RCC 7860 (cell line): ENCODE data around the gene FZD4.
"Not testable (repeated sequence)": the region's sequence is repeated elsewhere in the genome, so short reads cannot be mapped to it uniquely, and the experiment has no call there.

Experiments
- DNase-seq: peaks from one replicate; pipeline ENCODE4 v3.0.0-alpha.2; 2015; ENCODE audit warnings: low spot score
- FAIRE-seq: peaks from 2 replicates; lab custom pipeline; 2012; peaks lifted over from hg19 to GRCh38; lab: Jason Lieb, UNC

FZD4 gene

DNA sequence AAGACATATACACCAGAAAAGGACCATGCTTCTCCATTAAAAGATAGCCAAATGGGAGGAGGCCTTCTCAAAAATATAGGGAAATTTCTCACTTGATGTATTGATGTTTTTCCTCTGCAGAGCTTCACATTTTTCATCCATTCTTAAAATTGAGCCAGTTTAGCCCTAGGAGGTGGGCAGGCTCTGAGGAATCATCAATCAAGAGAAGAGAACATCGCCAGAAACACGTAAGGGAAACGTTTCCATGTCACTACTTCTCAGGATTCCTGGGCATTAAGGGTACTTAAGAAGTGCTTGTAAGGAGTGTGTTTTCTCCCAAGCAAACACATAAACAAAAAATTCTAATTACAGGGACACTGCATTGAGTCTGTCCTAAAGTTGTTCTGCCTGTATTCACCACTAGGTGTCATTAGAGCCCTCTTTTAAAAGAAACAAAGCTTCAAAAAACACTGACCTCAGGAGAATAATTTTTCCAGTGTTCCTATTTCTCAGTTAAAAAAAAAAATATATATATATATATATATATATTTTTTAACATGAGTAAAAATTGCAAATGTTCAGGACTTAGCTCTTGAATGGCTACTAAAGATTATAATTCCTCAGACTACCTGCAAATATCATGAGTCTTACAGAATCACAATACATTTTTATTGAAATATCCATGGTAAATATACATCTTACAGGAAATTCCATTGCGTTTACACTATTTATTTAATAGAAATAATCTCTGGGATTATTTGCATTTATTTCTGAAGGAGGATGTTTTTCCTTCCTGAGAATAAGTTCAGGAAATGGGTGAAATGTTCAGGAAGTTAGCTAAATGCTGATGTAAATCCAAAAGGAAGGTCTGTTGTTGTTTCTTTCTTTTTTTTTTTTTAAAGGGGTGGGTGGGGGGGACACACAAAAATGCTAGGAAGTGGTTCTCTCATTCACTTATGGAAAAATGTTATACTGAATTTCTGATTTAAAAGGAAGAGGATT is 16.0 kb downstream of the FZD4 start:
- DNase-seq (peak; percentile 31), FAIRE-seq (peak; percentile 68)

DNA sequence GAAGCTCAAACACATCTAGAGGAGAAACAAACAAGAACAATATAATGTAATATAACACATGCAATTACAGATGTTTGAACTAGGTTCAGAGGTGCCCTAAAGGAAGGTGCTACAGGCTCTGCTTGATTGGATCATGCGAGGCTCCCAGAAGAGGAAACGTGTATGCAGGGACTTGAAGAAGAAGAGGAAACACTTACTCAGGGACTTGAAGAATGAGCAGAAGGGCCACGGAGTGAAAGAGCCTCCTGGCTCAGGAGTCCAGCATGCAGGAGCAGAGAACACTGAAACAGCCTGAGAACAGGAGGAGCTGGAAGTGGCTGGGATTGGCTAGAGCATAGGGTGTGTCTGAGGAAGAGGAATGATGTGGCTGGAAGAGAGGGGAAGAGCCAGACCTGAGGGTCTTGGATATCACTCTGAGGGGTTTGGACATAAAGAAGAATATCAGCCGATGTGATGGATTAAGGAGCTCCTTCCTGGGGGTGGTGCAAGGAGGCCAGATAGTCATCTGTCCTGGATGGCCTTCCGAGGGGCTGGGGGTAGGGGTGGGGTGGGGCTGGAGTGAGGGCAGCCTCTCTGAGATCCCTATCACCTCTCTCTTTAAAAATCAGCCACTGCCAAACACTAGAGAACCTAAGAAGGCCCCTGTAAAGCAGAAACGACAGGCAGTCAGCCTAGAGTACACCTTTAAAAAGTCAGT is 16.8 kb downstream of the FZD4 start:
- DNase-seq (no peak), FAIRE-seq (no peak)

DNA sequence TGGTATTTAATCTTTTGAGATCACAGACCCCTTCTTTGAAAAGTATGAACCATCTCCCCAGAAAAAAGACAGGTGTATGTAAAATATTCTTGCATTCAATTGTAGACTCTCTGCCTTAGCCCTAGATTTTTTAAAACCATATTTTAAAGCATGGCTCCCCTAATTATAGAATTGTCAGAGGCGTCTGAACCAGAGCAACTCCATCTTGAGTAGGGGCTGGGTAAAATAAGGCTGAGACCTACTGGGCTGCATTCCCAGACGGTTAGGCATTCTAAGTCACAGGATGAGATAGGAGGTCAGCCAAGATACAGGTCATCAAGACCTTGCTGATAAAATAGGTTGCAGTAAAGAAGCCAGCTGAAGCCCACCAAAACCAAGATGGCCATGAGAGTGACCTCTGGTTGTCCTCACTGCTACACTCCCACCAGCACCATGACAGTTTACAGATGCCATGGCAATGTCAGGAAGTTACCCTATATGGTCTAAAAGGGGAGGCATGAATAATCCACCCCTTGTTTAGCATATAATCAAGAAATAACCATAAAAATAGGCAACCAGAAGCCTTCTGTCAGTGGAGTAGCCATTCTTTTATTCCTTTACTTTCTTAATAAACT is 17.9 kb downstream of the FZD4 start:
- not testable (repeated sequence) for DNase-seq, FAIRE-seq

DNA sequence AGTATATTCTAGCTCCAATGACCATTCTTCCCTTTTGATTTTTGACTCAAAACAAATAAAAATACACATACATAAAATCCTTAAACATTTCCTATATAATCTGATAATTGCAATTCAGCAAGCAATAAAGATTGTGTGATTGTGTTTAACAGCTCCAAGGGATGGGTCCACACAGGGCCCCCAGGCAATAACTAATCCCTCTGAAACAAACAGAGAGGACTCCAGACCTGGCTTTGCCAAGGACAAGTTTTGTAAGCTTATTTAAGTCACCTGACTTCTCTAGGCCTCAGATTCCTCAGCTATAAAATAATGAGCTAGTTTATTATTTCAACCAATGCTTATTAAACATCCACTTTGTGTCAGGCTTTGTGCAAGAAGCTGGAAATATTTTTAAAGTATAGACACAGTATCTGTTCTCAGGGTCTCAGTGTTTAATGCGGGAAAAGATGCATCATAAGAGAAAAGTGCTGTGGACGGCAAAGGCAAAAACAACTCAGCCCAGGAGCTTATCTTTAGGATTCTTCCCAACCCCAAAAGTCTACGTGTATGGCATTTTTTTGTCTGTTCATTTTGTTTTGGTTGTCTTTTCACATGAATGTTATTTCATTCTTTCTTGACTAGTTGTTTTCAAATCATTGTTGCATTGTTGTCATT is 20.1 kb downstream of the FZD4 start:
- no peak for FAIRE-seq
- no peak for DNase-seq

GRCh38 chr11:86934582-86934900 is 20.7 kb downstream of the FZD4 start:
- DNase-seq = no peak
- FAIRE-seq = no peak

GRCh38 chr11:86933891-86934581 is 21.2 kb downstream of the FZD4 start:
- DNase-seq (no peak), FAIRE-seq (no peak)

GRCh38 chr11:86932924-86933875 is 22.0 kb downstream of the FZD4 start:
- no peak for FAIRE-seq

DNA sequence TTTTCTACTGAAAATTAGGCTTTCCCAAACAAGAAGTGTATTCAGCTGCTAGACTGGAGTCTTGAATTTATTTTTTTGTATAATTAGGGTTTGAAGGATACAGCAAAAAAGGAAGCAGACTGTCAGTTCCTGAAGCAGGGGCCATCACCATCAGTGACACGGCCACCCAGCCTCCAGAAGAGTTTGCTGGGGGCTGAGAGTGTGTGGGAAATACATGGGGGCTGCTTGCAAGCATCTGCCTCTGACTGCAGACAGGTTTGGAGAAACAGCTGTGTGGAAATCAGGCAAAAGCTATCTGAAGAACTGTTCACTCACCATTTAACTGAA is 23.0 kb downstream of the FZD4 start:
- no peak for DNase-seq
- FAIRE-seq = no peak

More at GRCh38 chr11:86932924-86933875, 22.0 kb downstream of the FZD4 start:
- DNase-seq = no peak

DNA sequence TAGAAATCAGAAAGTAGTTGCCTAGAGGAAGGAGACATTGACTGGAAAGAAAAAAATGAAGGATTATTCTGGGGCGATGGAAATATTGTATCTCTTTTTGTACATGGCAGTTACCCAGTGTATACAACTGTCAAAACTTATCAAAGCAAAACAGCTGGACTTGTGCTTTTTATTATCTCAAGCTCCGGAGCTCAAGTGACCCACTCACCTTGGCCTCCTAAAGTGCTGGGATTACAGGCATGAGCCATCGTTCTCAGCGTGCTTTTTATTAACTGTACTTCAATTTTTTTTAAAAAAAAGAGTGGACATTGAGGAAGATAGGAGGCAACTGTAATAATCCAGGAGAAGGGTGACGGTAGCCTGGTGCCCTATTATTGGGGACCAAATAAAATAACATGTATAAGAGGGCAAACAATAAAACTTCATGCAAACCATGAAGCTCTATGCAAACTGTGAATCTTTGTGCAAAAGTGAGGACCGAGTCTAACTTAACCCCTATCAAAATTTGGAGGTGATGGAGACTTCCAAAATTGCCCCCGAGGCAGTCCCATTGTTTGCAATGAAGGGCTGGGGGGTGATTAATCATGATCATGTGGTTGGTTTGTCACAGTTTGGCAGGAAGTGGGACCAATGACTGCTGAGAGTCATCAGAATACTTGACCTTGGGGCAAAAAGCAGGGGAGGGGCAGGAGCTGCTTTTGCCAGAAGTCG is 23.5 kb downstream of the FZD4 start:
- FAIRE-seq (no peak), DNase-seq (no peak)

DNA sequence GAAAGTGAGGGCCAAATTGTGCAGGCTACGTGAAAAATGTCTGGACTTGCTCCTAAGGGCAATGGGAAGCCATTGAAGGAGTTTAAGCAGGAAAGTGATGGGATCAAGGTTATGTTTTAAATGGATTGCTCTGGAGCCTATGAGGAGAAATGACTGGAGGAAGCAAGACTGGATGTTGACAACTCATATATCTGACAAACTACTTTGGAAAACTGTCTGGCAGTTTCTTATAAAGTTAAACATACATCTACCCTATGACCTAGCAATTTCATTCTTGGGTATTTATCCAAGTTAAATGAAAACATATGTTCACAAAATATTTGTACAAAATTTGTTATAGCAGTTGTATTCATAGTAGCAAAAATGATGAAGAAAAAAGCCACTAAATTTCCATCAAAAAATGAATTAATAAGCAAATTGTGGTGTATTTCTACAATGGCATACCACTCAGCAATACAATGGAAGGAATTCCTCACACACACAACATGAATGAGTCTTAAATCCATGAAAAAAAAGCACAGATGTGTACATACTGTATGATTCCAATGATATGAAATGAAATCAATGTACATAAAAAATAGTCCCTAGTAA is 24.1 kb downstream of the FZD4 start:
- FAIRE-seq = no peak
- DNase-seq = no peak

DNA sequence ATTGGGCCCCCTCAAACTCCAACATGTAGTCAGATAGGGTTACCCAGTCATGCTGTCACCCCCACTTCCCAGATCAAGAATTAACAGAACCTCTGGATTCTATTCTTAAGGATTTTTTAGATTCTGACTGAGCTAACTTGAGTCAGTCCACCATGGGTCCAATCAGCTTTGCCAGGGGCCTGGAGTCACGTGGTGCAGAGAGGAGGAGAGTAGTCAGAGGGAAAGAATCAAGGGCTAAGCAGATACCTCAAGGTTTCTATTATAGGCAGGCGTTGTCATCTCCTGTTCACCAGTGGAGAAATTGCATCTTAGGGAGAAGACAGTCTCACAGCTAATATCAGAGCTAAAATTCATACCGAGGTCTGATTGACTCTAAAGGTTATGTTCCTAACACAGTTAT is 28.2 kb downstream of the FZD4 start:
- no peak for FAIRE-seq
- DNase-seq = no peak

- peak; percentile 71 for FAIRE-seq
- DNase-seq = peak; percentile 50
Measured at GRCh38 chr11:86923999-86924766, 31.0 kb downstream of the FZD4 start.

- DNase-seq (no peak), FAIRE-seq (no peak)
Measured at GRCh38 chr11:86922225-86922624, 33.0 kb downstream of the FZD4 start.

- no peak for FAIRE-seq
Measured at GRCh38 chr11:86919557-86920210, 35.5 kb downstream of the FZD4 start.

GRCh38 chr11:86918973-86919372 is 36.2 kb downstream of the FZD4 start:
- no peak for FAIRE-seq

More at GRCh38 chr11:86919557-86920210, 35.5 kb downstream of the FZD4 start:
- peak; percentile 33 for DNase-seq

GRCh38 chr11:86918496-86918895 is 36.7 kb downstream of the FZD4 start:
- no peak for DNase-seq
- no peak for FAIRE-seq

More at GRCh38 chr11:86918973-86919372, 36.2 kb downstream of the FZD4 start:
- DNase-seq = no peak

GRCh38 chr11:86917589-86917988 is 37.6 kb downstream of the FZD4 start:
- no peak for FAIRE-seq
- no peak for DNase-seq
